CD4-positive, alpha-beta T cell (primary cell): ENCODE measurements around the gene ZCCHC12. TPM values are rescaled to one million over a fixed set of nuclear protein-coding genes. Genes with fewer than 3 reads are reported as not detected.

ENCODE experiments used
- ATAC-seq: fragments of 200-7000 bp; cut with Tn5 transposase; one replicate; pipeline ENCODE4 v1.10.0; 2022; ENCODE audit warnings: mild to moderate bottlenecking; ENCODE audit not compliant: poor library complexity
- CTCF ChIA-PET: fragments of 350-600 bp; sonication (Branson Sonifier 250); formaldehyde crosslinking; loops from one replicate; lab custom pipeline; 2021; ENCODE audit warnings: antibody characterized with exemption, inconsistent platforms; lab: Charles Lee
- POLR2A ChIA-PET: fragments of 350-600 bp; sonication (Branson Sonifier 250); formaldehyde crosslinking; loops from one replicate; lab custom pipeline; 2021; ENCODE audit warnings: antibody characterized with exemption, inconsistent platforms; lab: Charles Lee
- DNase-seq, 14 experiments: peaks; one replicate each; pipeline ENCODE4 v3.0.0-alpha.2; 2013 to 2020; ENCODE audit warnings: mixed read lengths in 2 of 14
- H3K27ac ChIP-seq, 2 donors: one replicate each; pipeline versions ENCODE4 v1.5.1 to v1.7.0; 2013; ENCODE audit warnings: low read length in 2 of 2, low read depth in 1 of 2, mild to moderate bottlenecking in 1 of 2
- H3K27me3 ChIP-seq, 2 experiments: 1 replicate in 1 of 2; 2 replicates in 1 of 2; pipeline versions ENCODE4 v1.6.1 to v1.7.0; 2013; ENCODE audit warnings: low read length in 2 of 2, control low read depth in 1 of 2, mild to moderate bottlenecking in 1 of 2, moderate library complexity in 1 of 2; ENCODE audit not compliant: insufficient read depth in 2 of 2, control insufficient read depth in 1 of 2
- H3K36me3 ChIP-seq: one replicate; pipeline ENCODE4 v1.6.1; 2013; ENCODE audit warnings: low read length, control low read depth; ENCODE audit not compliant: insufficient read depth
- H3K4me1 ChIP-seq: one replicate; pipeline ENCODE4 v1.6.1; 2013; ENCODE audit warnings: low read length, control low read depth; ENCODE audit not compliant: insufficient read depth
- H3K4me3 ChIP-seq: one replicate; pipeline ENCODE4 v1.5.1; 2013; ENCODE audit warnings: mild to moderate bottlenecking, low read length, moderate library complexity
- H3K9me3 ChIP-seq, 2 experiments: 1 replicate in 1 of 2; 2 replicates in 1 of 2; pipeline versions ENCODE4 v1.6.1 to v1.7.0; 2013; ENCODE audit warnings: low read length in 2 of 2, mild to moderate bottlenecking in 2 of 2, control low read depth in 1 of 2, moderate library complexity in 1 of 2; ENCODE audit not compliant: control insufficient read depth in 1 of 2, insufficient read depth in 1 of 2
- H3K27ac Mint-ChIP-seq: one replicate; pipeline ENCODE4 v1.8.0; 2020; ENCODE audit warnings: mixed read lengths
- H3K27me3 Mint-ChIP-seq: one replicate; pipeline ENCODE4 v1.8.0; 2021; ENCODE audit warnings: mixed read lengths
- H3K36me3 Mint-ChIP-seq: one replicate; pipeline ENCODE4 v1.8.0; 2021; ENCODE audit warnings: low read depth, mixed read lengths
- H3K4me1 Mint-ChIP-seq: one replicate; pipeline ENCODE4 v1.8.0; 2021; ENCODE audit warnings: low read depth, mixed read lengths
- H3K4me3 Mint-ChIP-seq: one replicate; pipeline ENCODE4 v1.8.0; 2020; ENCODE audit warnings: mild to moderate bottlenecking, mixed read lengths
- H3K9me3 Mint-ChIP-seq: one replicate; pipeline ENCODE4 v1.8.0; 2020; ENCODE audit warnings: mixed read lengths
- intact Hi-C, 2 experiments: fragments of 100-400 bp; cut with DNase I in 1 of 2; cut with micrococcal nuclease in 1 of 2; formaldehyde crosslinking; loops; one replicate each; pipeline versions ENCODE4 v1.15.1 to v1.9.0; 2023 to 2025; cut with DNase I, micrococcal nuclease
- total RNA-seq, 174 experiments: library from RNA in 2 of 174; stranded (reverse) in 2 of 174; gene quantifications; one replicate each; pipeline ENCODE4 v1.2.3 and lab custom pipeline; 2021 to 2026
- TF ChIP-seq, protein P1 (sequence below): fragments of 200-600 bp; IDR thresholded peaks from one replicate; pipeline ENCODE4 v1.8.0; 2022; ENCODE audit warnings: antibody characterized with exemption, mild to moderate bottlenecking

ZCCHC12 gene
- total RNA-seq, 2 experiments from 2014 or later = 0.14 to 0.47 TPM

DNA sequence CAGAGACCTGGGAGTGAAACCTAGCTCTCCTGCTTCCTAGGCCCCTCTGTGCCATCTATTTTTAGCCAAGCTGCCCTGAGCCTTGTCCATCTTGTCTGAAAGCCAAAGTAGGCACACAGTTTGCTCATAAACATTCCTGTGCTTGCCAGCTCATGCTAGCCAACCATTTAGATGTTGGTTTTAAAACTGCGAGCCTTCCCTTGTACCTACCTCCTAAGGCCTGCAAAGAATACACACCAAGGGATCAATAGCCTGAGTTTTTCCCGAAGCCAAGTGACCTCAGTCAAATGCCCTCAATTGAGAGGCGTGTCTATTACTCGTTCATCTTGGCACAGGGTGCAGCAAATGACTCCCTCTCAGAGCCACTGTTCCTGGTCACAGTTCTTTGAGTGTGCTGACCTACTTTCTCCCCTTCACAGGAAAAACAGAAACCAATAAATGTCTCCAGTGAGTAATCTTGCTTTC is 48.5 kb downstream of the ZCCHC12 start:
- POLR2A ChIA-PET = no interaction called here

More for the DNA sequence above, 48.5 kb downstream of the ZCCHC12 start:
- Histone ChIP-seq H3K4me3 (no peak overlapping the region), H3K27ac (no peak overlapping the region), H3K27me3 (no peaks in the 10 kb centered on the region), H3K4me1 (no peaks in the 10 kb centered on the region), H3K9me3 (no peaks in the 10 kb centered on the region), H3K36me3 (no peaks in the 10 kb centered on the region)
- H3K36me3 Mint-ChIP-seq = no peaks in the 10 kb centered on the region
- H3K4me1 Mint-ChIP-seq = no peaks in the 10 kb centered on the region
- TF ChIP-seq, protein P1, sequence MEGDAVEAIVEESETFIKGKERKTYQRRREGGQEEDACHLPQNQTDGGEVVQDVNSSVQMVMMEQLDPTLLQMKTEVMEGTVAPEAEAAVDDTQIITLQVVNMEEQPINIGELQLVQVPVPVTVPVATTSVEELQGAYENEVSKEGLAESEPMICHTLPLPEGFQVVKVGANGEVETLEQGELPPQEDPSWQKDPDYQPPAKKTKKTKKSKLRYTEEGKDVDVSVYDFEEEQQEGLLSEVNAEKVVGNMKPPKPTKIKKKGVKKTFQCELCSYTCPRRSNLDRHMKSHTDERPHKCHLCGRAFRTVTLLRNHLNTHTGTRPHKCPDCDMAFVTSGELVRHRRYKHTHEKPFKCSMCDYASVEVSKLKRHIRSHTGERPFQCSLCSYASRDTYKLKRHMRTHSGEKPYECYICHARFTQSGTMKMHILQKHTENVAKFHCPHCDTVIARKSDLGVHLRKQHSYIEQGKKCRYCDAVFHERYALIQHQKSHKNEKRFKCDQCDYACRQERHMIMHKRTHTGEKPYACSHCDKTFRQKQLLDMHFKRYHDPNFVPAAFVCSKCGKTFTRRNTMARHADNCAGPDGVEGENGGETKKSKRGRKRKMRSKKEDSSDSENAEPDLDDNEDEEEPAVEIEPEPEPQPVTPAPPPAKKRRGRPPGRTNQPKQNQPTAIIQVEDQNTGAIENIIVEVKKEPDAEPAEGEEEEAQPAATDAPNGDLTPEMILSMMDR = no peak
- DNase-seq = no peak
- no peak for ATAC-seq
- intact Hi-C loops = no loop called here
- H3K27ac Mint-ChIP-seq = no peak overlapping the region
- no peak overlapping the region for H3K4me3 Mint-ChIP-seq
- CTCF ChIA-PET = no interaction called here
- H3K9me3 Mint-ChIP-seq = no peaks in the 10 kb centered on the region
- H3K27me3 Mint-ChIP-seq = no peaks in the 10 kb centered on the region

Other genes with a start within 250 kb of the ZCCHC12 start
- gene IL13RA1, start 96.2 kb upstream of the ZCCHC12 start, total RNA-seq = under 1 TPM; 0.69 to 0.78 TPM
- 1 to 10 TPM; 4.9 to 5.5 TPM for gene LONRF3, start 150.8 kb downstream of the ZCCHC12 start, total RNA-seq
- not detected for gene CT47C1, start 249.2 kb downstream of the ZCCHC12 start, total RNA-seq